Measurements from ENCODE around the gene ANKRD66. TPM values are rescaled to one million over a fixed set of nuclear protein-coding genes. Genes with fewer than 3 reads are reported as not detected.
"Not testable (repeated sequence)": the region's sequence is repeated elsewhere in the genome, so short reads cannot be mapped to it uniquely, and the experiment has no call there.

The ANKRD66 gene
- total RNA-seq: not detected

DNA sequence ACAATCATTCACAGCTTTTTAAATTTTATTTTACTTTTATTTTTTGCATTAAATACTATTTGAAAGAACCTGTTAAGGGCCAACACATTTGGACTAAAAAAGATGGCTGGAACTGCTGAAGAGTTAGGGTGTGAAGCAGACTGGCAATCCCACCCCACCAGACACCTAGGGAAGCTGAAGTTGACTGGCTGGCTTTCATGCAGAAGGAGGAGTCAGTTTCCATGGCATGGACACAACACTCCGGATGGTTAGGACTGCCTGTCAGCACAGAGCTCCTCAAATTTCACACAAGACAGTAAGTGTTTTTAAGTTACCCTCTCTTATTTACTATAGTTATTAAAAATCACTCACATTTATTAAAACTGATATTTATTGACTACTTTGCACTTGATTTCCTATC lies at the start of gene ANKRD66:
Gene ANKRD66 (plus strand): TSS at position 238 of the 400 bp plus-strand sequence. CDS start 5,016 bp downstream, outside the sequence.
- ATAC-seq: no peak

- ATAC-seq: no peak
These were observed 46.8 kb upstream of the ANKRD66 start for GRCh38 chr6:46699970-46700369.

- peak; percentile 52 for ATAC-seq
These were observed 42.2 kb upstream of the ANKRD66 start for GRCh38 chr6:46704562-46704961.

DNA sequence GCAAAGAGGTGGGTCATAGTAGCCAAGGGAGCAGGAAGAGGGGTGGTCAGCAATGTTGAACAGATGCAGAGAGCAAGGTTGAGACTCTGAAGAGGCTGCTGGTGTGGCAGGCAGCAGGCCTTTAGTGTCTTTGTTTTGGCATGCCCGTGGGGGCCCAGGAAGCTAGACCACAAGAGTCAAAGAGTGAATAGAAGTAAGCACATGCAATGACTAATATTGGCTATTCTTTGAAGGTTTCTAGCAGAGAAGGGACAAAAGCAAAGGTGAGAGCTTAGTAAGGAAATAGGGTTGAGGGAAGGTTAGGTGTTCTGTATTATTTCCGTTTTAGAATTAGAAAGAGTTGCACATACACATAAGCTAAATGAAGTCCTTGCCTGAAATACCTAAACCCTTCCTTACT lies 40.3 kb upstream of the ANKRD66 start:
- ATAC-seq: no peak

DNA sequence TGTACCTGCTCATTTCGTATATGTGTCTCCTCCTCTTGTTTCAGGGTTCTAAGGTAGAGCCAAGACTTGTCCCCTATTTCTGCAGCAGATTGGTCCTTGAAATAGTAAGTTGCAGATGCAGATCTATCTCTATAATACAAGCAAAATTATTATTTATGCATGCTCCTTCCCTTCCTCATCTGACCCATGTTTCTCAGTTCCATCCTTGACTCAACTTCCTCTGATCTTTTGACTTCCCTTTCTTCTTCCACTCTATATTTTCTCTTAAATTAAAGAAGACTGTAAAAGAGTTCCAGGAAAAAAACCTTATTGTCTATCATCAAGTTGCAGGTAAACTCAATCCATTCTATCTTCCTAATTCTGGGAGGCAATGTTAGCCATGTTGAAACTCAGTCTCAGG lies 35.2 kb upstream of the ANKRD66 start:
- ATAC-seq: no peak

- no peak for ATAC-seq
These were observed 31.6 kb upstream of the ANKRD66 start for GRCh38 chr6:46715141-46715540.

- peak; percentile 80 for ATAC-seq
These were observed 27.6 kb upstream of the ANKRD66 start for GRCh38 chr6:46719099-46719498.

DNA sequence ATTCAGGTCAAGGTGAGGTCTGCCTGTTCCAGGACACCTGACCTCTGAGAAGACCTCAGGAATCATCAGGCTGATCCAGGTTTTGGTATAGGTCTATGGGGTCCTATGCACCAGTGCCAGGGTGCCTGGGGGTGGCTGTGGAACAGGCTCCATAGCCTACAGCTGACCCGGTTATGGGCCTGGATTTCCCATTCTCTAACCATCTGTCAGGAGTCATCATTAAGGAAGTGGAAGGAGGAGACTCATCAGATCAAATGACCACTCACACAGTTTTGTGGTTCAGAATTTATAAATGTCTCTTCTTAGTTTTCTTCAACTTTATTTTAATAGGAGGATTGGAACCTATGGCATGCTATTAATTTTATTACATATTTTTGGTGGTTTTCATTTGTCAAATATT lies 26.3 kb upstream of the ANKRD66 start:
- no peak for ATAC-seq

GRCh38 chr6:46729787-46730326 lies 16.9 kb upstream of the ANKRD66 start:
- no peak for ATAC-seq

GRCh38 chr6:46730921-46731461 lies 15.7 kb upstream of the ANKRD66 start:
- no peak for ATAC-seq

DNA sequence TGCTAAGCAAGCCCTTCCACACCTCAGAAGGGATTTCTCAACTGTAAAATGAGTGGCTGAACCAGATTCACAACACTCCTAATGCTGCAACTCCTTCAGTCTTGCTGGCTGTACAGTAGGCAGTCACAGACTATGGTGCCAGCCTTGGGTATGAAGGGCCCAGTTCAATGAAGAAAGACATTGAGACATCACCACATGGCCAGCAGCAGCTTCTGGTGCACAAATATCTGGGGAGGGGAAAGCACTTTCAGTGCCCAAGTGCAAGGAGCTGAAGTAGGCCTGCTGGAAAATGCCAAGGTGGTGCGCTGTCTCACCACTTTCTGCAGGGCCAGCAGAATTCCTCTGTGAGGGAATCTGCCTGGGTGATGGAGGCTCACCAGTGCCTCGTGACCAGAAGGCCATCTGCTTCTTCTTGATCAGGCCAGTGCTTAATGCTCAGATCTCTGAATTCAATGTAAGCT lies 13.4 kb upstream of the ANKRD66 start:
- peak; percentile 36 for ATAC-seq

GRCh38 chr6:46734867-46735719 lies 11.6 kb upstream of the ANKRD66 start, which contains the start of gene PLA2G7:
TSS of gene PLA2G7 (minus strand) at chr6:46735375. CDS start at chr6:46722891, 12,484 bp downstream.
- peak; percentile 60 for ATAC-seq

GRCh38 chr6:46735720-46736031 lies 11.1 kb upstream of the ANKRD66 start:
- ATAC-seq: no peak

DNA sequence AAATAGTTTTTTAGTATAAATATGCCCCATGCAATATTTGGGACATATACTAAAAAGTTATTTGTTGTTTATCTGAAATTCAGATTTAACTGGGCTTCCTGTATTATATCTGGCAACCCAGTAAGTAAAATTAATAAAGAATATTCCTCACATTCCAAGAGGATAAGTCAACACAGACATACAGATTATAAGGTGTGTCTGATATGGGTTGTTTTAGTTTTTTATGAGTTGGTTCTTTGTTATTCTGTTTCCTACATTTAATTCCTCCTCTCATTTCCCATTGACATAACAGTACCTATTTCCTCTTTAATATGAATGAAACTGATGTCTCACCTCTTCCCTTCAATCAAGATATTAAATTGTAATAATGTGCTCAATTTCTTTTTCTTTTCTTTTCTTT lies 9.8 kb upstream of the ANKRD66 start:
- ATAC-seq: no peak

DNA sequence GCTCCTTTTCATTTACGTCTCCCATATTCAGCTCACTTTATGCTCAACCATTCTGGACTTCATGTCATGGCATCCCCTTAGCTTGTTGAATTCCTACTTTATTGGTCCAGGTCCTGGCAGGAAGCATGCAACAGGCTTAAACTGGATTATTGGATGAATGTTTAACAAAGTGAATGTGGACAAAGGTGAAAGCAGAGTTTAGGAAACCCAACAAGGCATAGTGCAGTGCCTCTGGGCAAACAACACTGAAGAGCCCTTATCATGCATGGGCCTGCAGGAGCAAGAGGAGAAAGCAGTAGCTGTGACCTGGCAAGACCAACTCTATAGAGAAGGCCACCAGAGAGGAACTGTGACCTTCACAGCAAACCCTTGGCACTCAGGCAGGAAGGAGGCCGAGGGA lies 5.3 kb upstream of the ANKRD66 start:
- ATAC-seq: no peak

- ATAC-seq: no peak
These were observed 4.8 kb upstream of the ANKRD66 start for GRCh38 chr6:46741910-46742309.

DNA sequence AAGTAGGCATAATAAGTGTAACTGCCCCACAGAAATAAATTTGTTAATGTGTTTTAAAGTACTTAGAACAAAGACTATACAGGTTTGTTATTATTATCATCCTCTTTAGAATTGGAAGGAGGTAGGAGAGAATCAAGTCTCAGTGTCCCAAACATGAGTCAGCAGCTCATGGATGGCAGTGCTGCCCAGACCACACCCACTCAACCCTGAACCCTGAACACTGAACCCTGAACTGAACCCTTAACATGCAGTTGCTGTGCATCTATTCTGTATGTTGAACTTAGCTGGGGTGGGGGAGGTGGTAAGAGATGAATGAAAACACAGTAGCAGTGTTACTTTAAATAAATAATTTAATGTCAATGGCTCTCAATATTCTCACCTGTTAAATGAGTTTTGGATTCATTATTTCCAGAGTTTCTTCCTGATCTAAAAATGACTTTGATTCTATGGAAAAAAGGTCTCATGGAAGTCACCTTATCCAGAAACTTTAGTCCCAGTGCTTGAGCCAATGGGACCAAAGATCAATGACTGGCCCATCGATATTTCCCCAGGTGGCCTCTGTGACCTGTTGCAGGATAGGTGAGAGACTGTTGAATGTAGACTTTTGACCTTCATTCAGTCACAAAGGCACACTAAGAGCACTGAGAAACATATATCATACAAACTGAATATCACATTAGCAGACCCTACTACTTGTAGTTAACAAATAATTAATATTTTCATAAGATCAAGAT lies 3.1 kb upstream of the ANKRD66 start:
- ATAC-seq: no peak

DNA sequence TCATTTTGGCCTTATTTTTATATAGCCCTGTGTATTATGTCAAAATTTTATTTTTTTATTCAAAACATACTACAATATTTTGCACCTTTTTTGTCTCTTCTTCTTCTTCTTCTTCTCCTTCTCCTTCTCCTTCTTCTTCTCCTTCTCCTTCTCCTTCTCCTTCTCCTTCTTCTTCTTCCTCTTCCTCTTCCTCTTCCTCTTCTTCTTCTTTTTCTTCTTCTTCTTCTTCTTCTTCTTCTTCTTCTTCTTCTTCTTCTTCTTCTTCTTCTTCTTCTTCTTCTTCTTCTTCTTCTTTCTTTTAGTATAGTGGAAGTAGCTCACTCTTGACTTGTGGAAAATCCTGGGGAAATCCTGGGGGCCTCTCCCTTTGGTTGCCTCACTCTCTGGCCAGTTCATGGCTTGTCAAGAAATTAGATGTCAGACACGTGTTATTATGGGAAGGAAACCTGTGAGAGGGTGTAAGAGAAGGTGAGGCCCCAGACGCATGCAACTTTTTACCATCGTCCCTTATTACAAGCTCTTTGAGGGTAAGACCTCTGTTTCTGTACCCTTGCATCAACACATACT lies 2.5 kb upstream of the ANKRD66 start:
- not testable (repeated sequence) for ATAC-seq

DNA sequence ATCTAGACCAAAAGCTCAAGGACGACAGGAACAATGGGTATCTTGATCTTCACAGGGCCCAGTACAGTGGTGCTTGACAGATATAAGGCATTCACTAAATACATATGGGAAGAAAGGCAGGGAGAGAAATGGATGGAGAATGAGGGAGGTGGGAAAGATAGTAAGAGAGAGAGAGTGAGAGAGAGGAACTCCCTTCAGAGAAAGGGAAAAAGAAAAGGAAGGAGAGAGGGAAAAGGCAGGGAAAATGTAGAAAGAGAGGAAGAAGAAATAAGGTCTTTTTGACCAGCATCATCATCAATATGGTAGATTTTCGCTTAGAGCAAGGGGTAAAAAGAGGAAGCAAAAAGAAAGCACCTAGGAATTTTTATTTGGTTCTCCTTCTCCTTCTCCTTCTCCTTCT lies 760 bp upstream of the ANKRD66 start:
- ATAC-seq: no peak

DNA sequence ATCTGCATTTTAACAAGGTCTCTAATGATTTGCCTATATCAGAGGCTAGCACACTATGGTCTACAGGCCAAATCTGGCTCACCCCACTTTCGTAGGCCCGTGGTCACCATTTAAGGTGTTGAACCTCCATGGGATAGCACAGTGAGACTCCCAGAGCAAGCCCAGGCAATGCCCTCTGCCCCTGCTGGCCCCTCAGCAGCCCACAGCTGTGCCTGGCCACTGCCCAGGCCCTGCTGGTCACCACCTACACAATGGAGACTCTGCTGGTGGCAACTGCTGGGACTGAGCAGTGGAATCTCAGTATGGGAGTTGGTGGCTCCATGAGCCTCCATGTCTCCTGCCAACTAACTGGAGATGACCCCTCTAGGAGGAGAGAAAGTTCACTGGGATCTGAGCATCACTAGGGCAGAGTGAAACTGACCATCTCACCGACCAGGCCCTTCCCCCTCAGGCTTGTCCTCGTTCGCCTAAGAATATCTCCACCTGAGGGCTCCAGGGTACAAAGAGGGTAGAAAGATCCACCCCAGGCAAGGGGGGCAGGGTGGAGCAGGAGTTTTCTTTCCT lies 2.3 kb downstream of the ANKRD66 start:
- no peak for ATAC-seq

GRCh38 chr6:46749731-46750130 lies 3.0 kb downstream of the ANKRD66 start:
- ATAC-seq: no peak

- ATAC-seq: no peak
These were observed 4.9 kb downstream of the ANKRD66 start for GRCh38 chr6:46751658-46752057.

DNA sequence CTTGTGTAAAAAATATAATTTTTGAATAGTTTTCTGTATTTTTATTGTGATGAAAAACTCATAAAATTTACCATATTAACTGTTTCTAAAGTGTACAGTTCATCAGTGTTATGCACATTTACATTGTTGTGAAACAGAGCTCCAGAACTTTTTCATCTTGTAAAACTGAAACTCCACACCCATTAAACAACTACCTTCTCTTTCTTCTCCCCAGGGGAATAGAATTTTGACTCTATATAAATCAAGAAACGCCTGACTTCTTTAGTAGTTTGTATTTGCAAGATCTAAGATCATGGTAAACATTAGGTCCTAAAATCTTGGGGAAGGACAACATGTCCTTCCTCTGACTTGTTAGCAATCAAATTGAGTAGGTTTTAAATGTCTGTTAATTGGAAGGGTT lies 9.1 kb downstream of the ANKRD66 start:
- ATAC-seq: no peak

Data from esophagus mucosa (tissue), 1 donor.